Loucy (cell line): ENCODE results near the gene FBP2.
"Not testable (repeated sequence)": the region's sequence is repeated elsewhere in the genome, so short reads cannot be mapped to it uniquely, and the experiment has no call there.

Source experiments
- H2AFZ ChIP-seq: fragments of 200-600 bp; sonication (generic); 2 replicates; pipeline ENCODE4 v1.6.0; 2016; ENCODE audit warnings: antibody characterized with exemption, mild to moderate bottlenecking, low read length, moderate library complexity
- H3F3A ChIP-seq: fragments of 200-600 bp; 2 replicates; pipeline ENCODE4 v1.6.0; 2016; ENCODE audit warnings: antibody characterized with exemption, low read depth, mild to moderate bottlenecking
- H3K27me3 ChIP-seq: fragments of 200-600 bp; sonication (generic); 2 replicates; pipeline ENCODE4 v1.6.1; 2014; ENCODE audit warnings: low read length, mild to moderate bottlenecking; ENCODE audit not compliant: insufficient read depth, poor library complexity, severe bottlenecking
- H3K36me3 ChIP-seq: fragments of 200-600 bp; sonication (generic); 2 replicates; pipeline ENCODE4 v1.6.1; 2016; ENCODE audit warnings: low read length; ENCODE audit not compliant: insufficient read depth
- H3K4me1 ChIP-seq: fragments of 200-600 bp; sonication (generic); 2 replicates; pipeline ENCODE4 v1.5.1; 2014; ENCODE audit warnings: low read length, mild to moderate bottlenecking; ENCODE audit not compliant: insufficient read depth, poor library complexity, severe bottlenecking
- H3K4me2 ChIP-seq: fragments of 200-600 bp; sonication (generic); 2 replicates; pipeline ENCODE4 v1.6.0; 2014; ENCODE audit warnings: antibody characterized with exemption, low read length, low read depth, mild to moderate bottlenecking; ENCODE audit not compliant: poor library complexity, severe bottlenecking
- H3K4me3 ChIP-seq: fragments of 200-600 bp; sonication (generic); 2 replicates; pipeline ENCODE4 v1.5.1; 2014; ENCODE audit warnings: low read length, mild to moderate bottlenecking, mixed read lengths; ENCODE audit not compliant: poor library complexity, severe bottlenecking
- H3K79me2 ChIP-seq: fragments of 200-600 bp; sonication (generic); 2 replicates; pipeline ENCODE4 v1.6.1; 2014; ENCODE audit warnings: low read length; ENCODE audit not compliant: insufficient read depth
- H3K9ac ChIP-seq: fragments of 200-600 bp; sonication (generic); 2 replicates; pipeline ENCODE4 v1.6.0; 2014; ENCODE audit warnings: mild to moderate bottlenecking, low read depth, low read length, moderate library complexity; ENCODE audit not compliant: poor library complexity, severe bottlenecking
- H3K9me2 ChIP-seq: fragments of 200-600 bp; sonication (generic); replicated peaks from 2 replicates; pipeline ENCODE4 v1.6.1; 2016; ENCODE audit warnings: low read depth, low read length, mixed read lengths
- H3K9me3 ChIP-seq: fragments of 200-600 bp; sonication (generic); 2 replicates; pipeline ENCODE4 v1.6.1; 2014; ENCODE audit warnings: mild to moderate bottlenecking, antibody characterized with exemption, low read length, low read depth; ENCODE audit not compliant: insufficient read depth
- H4K20me1 ChIP-seq: fragments of 200-600 bp; sonication (generic); 2 replicates; pipeline ENCODE4 v1.6.0; 2014; ENCODE audit warnings: antibody characterized with exemption, low read length, mild to moderate bottlenecking; ENCODE audit not compliant: insufficient read depth, poor library complexity, severe bottlenecking
- EZH2phosphoT487 ChIP-seq: fragments of 200-600 bp; IDR thresholded peaks from 2 replicates; pipeline ENCODE4 v1.6.1; 2018; ENCODE audit warnings: antibody characterized with exemption, mild to moderate bottlenecking, moderate library complexity, borderline replicate concordance
- TF ChIP-seq, protein P1 (sequence below): fragments of 200-600 bp; sonication (generic); conservative IDR thresholded peaks from 2 replicates; pipeline ENCODE4 v1.5.1; 2014; ENCODE audit warnings: mild to moderate bottlenecking, antibody characterized with exemption, low read length

FBP2 gene

GRCh38 chr9:94545940-94546339, 47.7 kb downstream of the FBP2 start:
- H3K36me3 ChIP-seq = no peaks in the 10 kb centered on the region
- no peak for TF ChIP-seq EZH2phosphoT487
- TF ChIP-seq, protein P1, sequence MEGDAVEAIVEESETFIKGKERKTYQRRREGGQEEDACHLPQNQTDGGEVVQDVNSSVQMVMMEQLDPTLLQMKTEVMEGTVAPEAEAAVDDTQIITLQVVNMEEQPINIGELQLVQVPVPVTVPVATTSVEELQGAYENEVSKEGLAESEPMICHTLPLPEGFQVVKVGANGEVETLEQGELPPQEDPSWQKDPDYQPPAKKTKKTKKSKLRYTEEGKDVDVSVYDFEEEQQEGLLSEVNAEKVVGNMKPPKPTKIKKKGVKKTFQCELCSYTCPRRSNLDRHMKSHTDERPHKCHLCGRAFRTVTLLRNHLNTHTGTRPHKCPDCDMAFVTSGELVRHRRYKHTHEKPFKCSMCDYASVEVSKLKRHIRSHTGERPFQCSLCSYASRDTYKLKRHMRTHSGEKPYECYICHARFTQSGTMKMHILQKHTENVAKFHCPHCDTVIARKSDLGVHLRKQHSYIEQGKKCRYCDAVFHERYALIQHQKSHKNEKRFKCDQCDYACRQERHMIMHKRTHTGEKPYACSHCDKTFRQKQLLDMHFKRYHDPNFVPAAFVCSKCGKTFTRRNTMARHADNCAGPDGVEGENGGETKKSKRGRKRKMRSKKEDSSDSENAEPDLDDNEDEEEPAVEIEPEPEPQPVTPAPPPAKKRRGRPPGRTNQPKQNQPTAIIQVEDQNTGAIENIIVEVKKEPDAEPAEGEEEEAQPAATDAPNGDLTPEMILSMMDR = no peak
- H3K9me2 ChIP-seq = no peaks in the 10 kb centered on the region
- H3F3A ChIP-seq = no peaks in the 10 kb centered on the region
- H3K4me2 ChIP-seq = no peak overlapping the region
- no peak overlapping the region for H3K4me3 ChIP-seq
- no peaks in the 10 kb centered on the region for H3K79me2 ChIP-seq
- no peaks in the 10 kb centered on the region for H4K20me1 ChIP-seq
- no peaks in the 10 kb centered on the region for H3K4me1 ChIP-seq
- no peak overlapping the region for H2AFZ ChIP-seq
- no peaks in the 10 kb centered on the region for H3K9me3 ChIP-seq
- no peaks in the 10 kb centered on the region for H3K27me3 ChIP-seq
- H3K9ac ChIP-seq = no peak overlapping the region

DNA sequence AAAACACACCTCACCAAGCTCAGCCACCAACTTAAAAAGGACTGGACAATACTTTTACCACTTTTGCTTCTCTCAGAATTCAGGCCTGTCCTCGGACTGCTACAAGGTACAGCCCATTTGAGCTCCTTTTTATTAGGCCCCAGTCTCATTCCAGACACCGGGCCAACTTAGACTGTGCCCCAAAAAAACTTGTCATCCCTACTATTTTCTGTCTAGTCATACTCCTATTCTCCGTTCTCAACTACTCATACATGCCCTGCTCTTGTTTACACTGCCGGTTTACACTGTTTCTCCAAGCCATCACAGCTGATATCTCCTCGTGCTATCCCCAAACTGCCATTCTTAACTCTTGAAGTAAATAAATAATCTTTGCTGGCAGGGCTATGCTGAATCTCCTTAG, 49.3 kb downstream of the FBP2 start:
- H3K9ac ChIP-seq, H3K9me3 ChIP-seq, H3K4me3 ChIP-seq, H3K9me2 ChIP-seq, H3K4me2 ChIP-seq, H3K27me3 ChIP-seq, H3F3A ChIP-seq, H3K36me3 ChIP-seq, H4K20me1 ChIP-seq, H2AFZ ChIP-seq, H3K4me1 ChIP-seq, H3K79me2 ChIP-seq: not testable (repeated sequence)

DNA sequence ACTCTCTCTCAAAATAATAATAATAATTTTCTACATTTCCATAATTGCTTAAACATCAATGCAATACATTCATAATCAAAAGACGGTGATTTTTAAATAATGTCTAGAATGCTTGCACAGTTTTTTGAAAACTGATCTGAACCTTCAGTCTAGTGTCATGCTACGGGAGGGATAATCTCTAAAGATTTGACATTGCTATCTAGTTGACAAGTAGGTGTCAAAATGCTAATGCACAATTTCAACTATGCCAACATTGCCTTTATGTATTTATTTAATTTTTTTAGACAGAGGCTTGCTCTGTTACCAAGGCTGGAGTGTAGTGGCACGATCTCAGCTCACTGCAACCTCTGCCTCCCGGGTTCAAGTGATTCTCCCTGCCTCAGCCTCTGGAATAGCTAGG, 54.7 kb downstream of the FBP2 start:
- Histone ChIP-seq H3K27me3 (no peaks in the 10 kb centered on the region), H3F3A (no peaks in the 10 kb centered on the region), H2AFZ (no peak overlapping the region), H3K36me3 (no peaks in the 10 kb centered on the region), H3K9me3 (no peaks in the 10 kb centered on the region), H3K4me3 (no peak overlapping the region), H3K4me1 (no peaks in the 10 kb centered on the region), H3K4me2 (no peak overlapping the region), H3K9ac (no peak overlapping the region), H3K79me2 (no peaks in the 10 kb centered on the region), H4K20me1 (no peaks in the 10 kb centered on the region), H3K9me2 (no peaks in the 10 kb centered on the region)
- TF ChIP-seq, protein P1 = no peak
- no peak for TF ChIP-seq EZH2phosphoT487

DNA sequence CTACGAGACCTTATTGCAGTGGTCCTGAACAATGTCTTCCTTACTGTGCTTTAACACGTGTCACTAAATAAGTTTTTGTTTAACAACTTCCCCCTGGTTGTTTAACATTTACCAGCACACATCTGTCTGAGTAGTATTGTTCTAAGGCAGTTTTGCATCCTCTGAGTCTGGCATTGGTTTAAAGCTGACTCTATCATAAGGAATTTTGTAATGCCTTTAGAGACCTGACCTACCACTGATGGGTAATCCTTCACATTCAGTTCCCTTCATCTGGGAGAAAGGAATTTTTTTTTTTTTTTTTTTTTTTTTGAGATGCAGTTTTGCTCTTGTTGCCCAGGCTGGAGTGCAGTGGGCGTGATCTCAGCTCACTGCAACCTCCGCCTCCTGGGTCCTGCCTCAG, 58.7 kb downstream of the FBP2 start:
- Histone ChIP-seq H3F3A (no peaks in the 10 kb centered on the region), H3K79me2 (no peaks in the 10 kb centered on the region), H3K36me3 (no peaks in the 10 kb centered on the region), H3K9me2 (no peaks in the 10 kb centered on the region), H3K9me3 (no peaks in the 10 kb centered on the region), H3K27me3 (no peaks in the 10 kb centered on the region), H3K4me1 (no peaks in the 10 kb centered on the region), H3K4me2 (no peak overlapping the region), H4K20me1 (no peaks in the 10 kb centered on the region), H3K4me3 (no peak overlapping the region), H3K9ac (no peak overlapping the region), H2AFZ (no peak overlapping the region)
- no peak for TF ChIP-seq EZH2phosphoT487
- TF ChIP-seq, protein P1 = no peak
